Activated naive CD4-positive, alpha-beta T cell treated with Interleukin-2 at 50 U/mL for 16 hours (primary cell): Measurements from ENCODE around the gene SORD.
"Not testable (repeated sequence)": the region's sequence is repeated elsewhere in the genome, so short reads cannot be mapped to it uniquely, and the experiment has no call there.

Experiments used
- DNase-seq: peaks from one replicate; pipeline ENCODE4 v3.0.0-alpha.2; 2020

Gene SORD

DNA sequence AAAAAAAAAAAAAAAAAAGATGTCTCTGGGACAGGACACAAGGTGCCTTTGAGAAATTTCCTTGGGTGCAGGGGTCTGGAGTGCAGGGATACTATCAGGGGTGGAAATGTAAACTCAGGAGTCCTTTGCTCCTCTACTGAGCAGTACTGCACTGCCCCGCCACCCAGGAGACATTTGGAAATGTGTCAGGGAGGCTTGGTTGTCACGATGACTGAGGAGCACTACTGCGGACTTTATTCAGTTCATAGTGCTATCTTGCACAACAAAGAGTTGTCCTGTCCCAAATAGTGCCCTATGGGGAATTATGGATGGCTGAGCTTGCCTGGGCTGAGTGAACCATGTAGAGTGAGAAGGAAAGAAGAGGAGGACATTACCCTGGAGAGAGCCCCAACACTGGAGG lies 2.6 kb downstream of the SORD start:
- DNase-seq, result not testable (repeated sequence)

DNA sequence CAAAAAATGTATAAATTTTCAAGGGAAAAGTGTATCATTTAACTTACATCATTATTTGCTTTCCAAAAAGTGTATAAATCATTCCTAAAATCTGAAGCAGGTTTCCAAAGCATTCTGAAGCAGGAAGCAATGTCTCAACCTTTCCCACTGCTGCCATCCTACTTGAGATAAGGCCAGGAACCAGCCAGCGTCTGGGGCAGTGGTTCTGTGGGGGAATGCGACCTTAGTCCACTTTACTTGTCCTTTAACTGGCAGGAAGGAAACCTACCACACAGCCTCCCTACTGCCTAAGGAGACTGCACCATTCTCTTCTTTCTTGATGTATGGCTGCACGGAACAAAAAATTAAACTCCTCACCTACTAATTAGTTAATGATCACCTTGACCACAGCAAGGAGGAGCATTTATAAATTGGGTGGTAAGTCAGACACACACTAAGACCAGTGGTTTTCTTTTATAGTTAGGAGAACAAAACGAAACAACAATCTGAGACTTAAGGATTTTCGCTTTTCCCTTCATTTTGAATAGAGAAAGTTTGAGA lies 3.7 kb downstream of the SORD start:
- no peak for DNase-seq

DNA sequence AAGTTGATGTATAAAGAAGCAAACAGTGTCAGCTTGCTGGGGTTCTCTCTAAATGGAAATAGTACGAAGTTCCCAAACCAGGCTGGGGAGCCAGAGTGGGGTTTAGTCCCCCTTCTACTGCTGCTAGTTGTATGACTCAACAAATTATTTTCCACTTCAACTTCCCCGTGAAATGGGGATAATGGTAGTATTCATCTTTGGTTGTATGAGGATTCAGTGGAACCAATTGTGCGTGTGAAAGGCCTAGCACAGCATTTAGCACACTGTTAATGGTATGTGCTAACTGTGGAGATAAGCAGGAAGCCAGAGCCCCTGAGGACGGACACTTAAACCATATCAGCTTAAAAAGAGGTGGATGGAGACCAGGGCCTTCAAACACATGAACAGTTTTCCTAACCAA lies 4.2 kb downstream of the SORD start:
- no peak for DNase-seq

DNA sequence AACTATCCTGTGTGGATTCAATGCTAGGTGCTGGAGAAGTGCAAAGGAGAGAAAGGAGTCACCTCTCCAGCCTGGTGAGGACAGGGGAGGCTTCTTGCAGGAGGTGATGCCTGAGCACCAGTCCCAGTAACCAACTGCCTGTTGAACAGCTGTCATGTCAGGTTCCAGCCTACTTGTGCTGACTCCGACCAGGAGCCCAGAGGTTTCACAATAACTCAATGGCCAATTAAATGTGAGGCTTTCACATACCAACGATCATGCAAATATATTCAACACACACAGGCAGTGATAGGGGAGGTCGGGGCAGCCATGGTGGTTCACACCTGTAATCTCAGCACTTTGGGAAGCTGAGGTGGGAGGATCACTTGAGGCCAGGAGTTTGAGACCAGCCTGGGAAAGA lies 7.7 kb downstream of the SORD start:
- no peak for DNase-seq

DNA sequence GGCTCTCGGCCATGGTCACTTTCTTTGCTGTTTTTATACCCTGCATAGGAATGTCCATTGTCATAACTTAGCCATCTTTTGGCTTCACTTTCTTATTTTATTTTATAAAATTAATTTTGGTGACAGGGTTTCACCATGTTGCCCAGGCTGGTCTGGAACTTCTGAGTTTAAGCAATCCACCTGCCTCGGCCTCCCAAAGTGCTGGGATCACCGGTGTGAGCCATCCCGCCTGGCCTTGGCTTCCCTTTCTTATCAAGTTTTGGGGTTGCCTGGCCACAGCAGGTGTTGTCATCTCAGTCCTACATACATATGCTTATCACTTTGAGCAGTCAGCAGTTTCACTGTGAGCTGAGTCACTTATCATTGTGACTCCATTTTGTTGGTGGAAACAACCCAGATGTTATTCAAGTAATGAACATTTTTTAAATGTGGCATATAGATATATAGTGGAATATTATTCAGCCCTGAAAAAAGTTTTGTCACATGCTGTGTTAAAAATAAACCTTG lies 8.6 kb downstream of the SORD start:
- not testable (repeated sequence) for DNase-seq

DNA sequence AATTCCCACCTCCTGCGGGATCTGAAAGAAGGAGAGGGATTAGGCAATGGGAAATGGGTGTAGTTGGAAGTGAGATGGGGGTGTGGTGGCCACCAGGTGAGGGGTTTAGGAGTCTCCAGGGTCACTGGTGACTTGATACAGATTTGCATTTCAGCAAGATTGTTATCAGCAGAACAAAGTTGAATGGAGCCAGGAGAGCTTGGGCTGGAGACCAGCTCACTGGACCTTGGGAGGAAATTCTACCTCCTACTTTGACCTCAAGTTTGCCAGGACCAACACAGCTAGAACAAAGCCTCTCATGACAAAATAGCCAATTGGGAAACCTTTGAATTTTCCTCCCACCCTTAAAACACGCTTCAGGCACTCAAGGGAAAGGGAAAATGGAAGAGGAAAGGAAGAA lies 9.5 kb downstream of the SORD start:
- not testable (repeated sequence) for DNase-seq

DNA sequence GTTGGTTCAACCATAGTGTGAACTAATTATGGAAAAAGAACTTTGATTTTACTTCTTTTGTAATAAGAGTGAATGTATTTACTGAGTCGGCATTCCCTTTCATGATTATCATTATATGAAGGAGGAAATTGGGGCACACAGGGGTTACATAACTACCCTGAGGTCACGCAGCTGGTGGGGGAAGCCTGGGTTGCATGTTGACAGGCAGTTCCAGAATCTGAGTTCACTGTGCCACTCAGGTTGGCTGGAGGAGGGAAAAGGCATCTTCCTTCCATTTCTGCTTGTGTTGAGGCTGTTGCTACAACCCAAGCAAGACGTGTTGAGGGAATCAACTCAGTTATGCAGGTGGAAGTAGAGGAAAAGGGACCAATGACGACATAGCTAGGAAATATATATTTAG lies 11.1 kb downstream of the SORD start:
- not testable (repeated sequence) for DNase-seq

DNA sequence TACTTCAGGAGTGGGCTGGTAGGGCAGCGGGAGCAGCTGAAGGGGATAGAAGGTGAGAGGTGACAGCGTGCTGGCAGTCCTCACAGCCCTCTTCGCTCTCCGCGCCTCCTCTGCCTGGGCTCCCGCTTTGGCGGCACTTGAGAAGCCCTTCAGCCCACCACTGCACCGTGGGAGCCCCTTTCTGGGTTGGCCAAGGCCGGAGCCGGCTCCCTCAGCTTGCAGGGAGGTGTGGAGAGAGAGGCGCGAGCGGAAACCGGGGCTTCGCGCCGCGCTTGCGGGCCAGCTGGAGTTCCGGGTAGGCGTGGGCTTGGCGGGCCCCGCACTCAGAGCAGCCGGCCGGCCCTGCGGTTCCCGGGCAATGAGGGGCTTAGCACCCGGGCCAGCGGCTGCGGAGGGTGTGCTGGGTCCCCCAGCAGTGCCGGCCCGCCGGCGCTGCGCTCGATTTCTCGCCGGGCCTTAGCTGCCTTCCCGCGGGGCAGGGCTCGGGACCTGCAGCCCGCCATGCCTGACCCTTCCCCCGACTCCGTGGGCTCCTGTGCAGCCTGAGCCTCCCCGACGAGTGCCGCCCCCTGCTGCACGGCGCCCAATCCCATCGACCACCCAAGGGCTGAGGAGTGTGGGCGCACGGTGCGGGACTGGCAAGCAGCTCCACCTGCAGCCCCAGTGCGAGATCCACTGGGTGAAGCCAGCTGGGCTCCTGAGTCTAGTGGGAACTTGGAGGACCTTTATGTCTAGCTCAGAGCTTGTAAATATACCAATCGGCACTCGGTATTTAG lies 11.8 kb downstream of the SORD start:
- DNase-seq, result not testable (repeated sequence)

DNA sequence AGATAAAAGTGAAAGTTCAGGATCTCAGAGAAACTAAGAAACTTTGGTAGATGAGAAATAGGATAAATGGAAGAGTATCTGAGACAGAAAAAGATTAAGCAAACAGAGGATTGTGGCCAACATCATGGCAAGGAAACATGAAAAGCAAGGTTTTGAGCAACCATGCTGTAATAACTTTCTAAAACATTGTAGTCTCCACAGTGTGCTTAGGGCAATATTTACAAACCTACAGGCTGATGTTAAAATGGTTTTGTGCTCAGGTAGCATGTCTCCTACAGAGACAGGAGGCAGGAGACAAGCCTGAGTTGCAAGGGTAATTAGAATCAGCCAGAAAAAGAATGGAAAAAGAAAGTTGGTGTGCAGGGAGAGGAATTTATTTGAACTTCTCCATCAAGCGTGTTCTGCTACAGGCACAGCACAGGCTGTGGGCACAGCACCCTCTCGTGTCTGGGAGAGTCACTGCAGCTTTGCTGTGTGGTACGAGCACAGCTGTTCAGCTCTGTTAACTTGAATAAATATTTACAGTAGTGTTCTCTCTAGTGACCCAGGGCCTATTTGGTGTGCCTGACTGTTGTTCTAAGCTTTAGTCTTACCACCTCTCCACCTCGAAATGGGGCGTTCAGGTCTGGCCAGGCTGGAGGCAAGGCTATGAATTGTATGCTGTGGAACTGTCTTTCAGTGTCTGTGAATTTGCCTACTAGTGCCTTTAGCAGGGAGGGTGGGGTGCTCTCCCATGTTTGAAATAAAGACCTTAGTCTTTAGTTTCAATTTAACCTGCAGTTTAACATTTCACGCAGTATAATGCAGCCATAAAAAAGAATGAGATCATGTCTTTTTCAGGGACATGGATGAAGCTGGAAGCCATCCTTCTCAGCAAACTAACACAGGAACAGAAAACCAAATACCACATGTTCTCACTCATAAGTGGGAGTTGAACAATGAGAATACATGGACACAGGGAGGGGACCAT lies 14.1 kb downstream of the SORD start:
- peak; percentile 72 for DNase-seq

DNA sequence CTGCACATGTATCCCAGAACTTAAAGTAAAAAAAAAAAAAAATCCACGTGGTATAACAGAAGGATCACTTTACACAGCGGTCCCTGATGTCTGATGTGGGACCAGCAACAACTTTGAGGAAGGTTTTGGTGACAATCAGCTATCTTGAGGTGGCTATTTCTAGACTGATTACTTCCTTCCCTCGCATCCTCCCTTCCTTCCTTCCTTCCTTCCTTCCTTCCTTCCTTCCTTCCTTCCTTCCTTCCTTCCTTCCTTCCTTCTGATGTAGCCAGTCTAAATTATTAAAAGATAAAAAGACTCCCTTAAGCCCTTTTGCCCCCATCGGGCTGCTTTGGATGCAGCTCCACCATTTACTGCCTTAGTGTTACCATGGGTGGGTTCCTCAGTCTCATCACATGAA lies 14.9 kb downstream of the SORD start:
- DNase-seq, result no peak

DNA sequence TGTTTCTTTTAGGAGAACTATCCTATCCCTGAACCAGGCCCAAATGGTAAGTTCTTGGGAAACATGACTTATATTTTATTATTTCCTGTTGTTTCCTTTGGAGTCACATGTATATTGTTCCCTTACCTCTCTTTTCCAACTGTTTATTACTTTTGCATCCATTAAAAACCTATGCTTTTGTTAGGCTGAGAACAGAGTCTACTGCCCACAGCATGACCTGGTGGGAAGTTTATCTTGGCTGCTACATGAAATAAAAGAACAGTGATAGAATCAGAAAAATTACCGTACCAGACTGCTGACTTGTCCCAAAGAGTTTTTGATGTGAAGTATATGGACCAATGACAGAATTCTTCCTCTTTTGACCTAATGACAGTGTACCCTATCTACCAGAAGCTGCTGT lies 17.4 kb downstream of the SORD start:
- not testable (repeated sequence) for DNase-seq

DNA sequence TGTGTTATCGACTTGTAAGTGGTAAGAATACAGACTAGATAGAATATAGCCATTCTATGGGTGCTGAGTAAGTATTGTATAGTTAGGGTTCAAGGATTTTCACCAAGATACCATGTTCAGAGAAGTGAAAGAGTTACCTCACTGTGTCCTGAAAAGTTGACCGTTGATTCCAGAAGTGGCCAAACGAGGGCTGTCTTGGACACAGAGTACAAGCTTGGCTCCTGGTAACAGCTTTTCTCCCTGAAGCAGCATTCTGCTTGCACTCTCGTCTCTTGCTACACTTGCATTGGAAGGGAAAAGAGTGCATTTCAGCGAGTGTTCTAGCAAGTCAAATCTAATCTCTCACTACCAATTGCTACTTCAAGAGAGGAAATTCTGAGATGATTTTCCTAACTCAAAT lies 18.5 kb downstream of the SORD start:
- not testable (repeated sequence) for DNase-seq

DNA sequence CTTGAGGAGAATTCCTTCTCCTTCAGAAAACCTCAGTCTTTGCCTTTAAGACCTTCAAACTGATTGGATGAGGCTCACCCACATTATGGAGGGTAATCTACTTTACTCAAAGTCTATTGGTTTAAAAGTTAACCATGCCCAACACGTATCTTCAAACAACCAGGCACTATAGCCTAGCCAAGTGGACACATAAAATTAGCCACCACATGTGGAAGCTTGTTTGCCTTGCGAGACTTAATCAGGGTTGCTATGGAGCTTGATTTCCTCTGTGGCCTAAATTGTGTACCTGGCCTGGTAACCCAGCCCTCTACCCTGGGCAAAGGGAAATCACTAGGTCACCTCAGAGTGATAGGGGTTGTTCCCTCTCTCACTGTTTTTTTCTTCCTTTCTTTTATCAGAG lies 19.9 kb downstream of the SORD start:
- DNase-seq, result not testable (repeated sequence)

DNA sequence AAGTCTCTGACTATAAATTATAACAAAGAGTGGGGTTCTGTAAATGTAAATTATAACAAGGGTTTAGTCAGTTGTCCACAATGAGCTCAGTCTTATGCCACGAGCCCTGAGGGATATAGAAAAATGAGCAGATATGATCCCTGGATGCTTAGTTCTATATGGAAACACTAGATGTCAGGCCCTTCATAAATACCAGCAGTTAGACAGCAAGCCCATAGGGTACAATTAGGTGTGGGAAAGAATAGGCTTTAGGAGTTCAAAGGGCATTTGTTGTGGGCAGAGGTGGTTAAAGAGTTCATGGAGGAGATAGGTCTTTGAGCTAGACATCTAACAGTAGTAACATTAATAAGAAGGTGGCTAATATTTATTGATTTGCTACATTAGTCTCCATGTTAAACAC lies 21.3 kb downstream of the SORD start:
- DNase-seq, result not testable (repeated sequence)

DNA sequence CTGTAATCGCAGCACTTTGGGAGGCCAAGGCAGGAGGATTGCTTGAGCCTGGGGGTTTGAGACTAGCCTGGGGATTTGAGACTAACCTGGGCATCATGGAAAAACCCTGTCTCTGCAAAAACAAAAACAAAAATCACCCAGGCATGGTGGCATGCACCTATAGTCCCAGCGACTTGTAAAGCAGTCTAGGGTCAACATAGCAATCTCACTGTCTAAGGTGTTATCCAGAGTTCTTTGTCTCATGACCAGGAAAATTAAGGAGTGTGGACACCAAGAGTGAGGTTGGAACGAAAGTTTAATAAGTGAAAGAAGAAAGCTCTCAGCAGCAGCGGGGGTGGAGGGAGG lies 25.4 kb downstream of the SORD start:
- DNase-seq, result not testable (repeated sequence)

DNA sequence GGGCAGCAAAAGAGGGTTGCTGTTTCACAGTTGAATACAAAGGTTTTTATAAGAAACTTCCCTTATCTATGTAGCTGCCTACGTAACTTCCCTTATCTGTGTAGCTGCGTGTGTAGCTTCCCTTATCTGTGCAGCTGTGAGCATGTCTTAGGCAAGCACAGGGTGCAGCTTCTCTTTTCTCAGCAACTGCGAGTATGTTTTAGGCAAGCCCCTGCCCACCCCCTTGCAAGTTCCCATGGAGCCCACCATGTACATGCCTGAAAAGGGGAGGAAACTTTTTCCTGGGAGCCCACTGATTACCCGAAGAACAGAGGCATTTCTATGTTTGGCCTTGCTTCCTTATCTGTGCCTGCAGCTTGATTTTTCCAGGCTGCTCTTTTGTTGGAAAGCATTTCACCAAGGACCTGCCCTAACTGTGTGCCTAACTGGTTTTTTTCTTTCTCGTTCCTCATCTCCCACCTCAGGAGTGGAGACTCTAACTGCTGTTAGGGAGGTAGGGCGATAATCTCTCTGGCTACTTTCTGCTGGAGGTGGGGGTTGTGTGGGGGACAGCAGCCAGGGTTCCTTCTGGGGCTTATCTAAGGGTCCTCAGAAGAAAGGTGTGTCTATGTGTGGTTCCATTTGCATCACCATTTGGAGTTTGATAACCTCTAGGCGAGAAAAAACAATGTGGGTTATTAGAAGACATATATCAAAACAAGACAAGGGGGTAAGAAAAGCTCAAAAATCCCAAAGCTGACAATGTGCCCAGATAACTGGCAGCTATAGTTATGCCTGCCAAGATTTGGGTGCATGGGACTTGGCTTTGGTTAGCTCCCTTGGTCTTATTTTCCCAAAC lies 26.0 kb downstream of the SORD start:
- DNase-seq, result no peak

DNA sequence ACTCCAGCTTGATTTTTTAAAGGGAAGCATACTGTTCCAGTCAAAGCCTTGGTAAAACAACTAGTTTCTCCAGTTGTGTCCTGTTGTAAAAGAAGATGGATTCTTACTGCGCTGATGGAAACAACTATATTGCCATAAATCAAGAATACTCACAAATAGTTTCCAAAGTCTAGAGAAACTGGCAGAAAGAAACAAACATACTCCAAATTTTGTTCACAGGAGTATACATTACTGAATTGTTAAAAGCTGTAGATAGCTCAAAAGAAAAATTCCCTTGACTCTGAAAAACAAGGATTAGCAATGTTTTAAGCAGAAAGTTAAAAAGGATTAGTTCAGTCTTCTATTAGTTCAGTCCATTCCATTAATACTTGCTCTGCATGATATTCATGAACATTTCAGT lies 27.6 kb downstream of the SORD start:
- DNase-seq, result no peak

DNA sequence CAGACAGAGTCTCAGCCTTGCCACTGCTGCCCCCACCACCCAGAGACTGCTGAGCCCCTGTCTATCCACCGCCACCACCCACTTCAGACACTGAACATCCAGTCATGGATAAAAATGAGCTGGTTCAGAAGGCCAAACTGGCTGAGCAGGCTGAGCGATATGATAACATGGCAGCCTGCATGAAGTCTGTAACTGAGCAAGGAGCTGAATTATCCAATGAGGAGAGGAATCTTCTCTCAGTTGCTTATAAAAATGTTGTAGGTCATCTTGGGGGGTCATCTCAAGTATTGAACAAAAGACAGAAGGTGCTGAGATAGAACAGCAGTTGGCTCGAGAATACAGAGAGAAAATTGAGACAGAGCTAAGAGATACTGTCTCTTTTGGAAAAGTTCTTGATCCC lies 29.7 kb downstream of the SORD start:
- DNase-seq, result not testable (repeated sequence)

DNA sequence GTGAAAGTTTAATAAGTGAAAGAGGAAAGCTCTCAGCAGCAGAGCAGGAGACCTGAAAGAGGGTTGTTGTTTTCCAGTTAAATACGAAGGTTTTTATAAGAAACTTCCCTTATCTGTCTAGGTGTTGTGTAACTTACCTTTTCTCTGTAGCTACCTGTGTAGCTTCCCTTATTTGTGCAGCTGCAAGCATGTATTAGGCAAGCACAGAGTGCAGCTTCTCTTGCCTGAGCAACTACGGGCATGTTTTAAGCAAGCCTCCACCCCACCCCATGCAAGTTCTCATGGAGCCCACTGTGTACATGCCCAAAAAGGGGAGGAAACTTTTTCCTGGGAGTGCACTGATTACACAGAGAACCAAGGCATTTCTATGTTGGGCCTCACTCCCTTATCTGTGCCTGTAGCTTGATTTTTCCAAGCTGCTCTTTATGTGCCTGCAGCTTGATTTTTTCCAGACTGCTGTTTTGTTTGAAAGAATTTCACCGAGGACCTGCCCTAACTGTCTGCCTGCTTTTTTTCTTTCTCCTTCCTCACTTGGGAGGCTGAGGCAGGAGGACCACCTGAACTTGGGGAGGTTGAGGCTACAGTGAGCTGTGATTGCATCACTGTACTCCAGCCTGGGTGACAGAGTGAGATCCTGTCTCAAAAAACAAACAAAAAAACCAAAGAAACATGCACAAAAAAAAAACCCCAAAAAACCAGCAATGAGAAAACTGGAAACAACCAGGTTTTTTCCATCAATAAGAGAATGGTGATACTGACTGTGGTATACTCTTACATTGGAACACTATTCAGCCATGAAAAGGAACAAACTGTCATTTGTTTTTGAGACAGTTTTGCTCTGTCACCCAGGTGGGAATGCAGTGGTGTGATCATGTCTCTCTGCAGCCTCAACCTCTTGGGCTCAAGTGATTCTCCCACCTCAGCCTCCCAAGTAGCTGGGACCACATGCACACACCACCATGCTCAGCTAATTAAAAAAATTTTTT lies 36.0 kb downstream of the SORD start:
- DNase-seq, result not testable (repeated sequence)

DNA sequence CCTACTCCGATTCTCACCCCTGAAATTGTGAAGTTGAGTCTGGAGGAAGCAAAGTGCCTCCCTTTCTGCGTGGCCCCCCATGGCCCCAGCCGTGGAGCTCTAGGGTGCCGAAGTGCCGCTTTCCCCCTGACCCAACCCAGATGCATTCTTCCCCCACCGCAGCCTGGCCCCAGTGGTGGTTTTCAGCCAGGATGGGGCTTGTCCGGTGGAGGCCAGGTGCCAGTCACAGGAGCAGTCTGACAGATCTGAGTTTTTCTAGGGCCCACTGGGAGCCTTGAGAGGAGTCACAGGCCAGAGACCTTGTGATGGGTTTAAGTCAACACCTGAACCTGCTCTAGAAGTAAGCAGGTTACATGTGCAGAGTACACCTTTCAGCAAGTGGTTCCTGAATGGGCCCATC lies 39.3 kb downstream of the SORD start:
- not testable (repeated sequence) for DNase-seq

DNA sequence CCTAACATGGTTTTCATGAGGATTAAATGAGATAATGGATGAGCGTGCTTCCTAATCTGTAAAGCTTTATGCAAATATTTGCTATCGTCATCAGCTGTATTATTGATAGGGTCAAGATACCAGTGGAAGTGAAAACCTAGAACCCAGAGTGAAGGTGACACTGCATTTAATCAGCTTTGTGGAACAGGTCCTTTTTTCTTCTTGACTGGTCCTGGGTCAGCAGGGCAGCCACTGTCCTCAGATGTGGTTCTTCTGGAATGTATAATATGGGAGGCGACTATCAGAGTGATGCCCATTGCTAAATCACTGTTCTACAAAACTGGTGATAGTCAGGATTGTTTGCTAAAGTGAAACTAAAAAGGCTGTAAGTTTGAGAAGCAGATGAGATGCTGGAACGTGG lies 41.4 kb downstream of the SORD start:
- no peak for DNase-seq
